Fibroblast of lung (primary cell): ENCODE results near the gene TBC1D5. TPM values are rescaled to one million over a fixed set of nuclear protein-coding genes. Genes with fewer than 3 reads are reported as not detected.

Source experiments
- DNase-seq, 2 donors: peaks; one replicate each; pipeline versions ENCODE4 v3.0.0 to v3.0.0-alpha.2; 2010; ENCODE audit warnings: low read depth in 2 of 2
- H2AFZ ChIP-seq: 2 replicates; pipeline ENCODE4 v1.5.1; 2012; ENCODE audit warnings: low read length, control low read depth, inconsistent platforms
- H3K27ac ChIP-seq: 2 replicates; pipeline ENCODE4 v1.5.1; 2011; ENCODE audit warnings: low read length, control low read depth; ENCODE audit not compliant: insufficient read depth
- H3K27me3 ChIP-seq: 2 replicates; pipeline ENCODE4 v1.5.1; 2011; ENCODE audit warnings: mild to moderate bottlenecking, low read length; ENCODE audit not compliant: control insufficient read depth, insufficient read depth
- H3K36me3 ChIP-seq: 2 replicates; pipeline ENCODE4 v1.5.1; 2011; ENCODE audit warnings: low read length; ENCODE audit not compliant: control insufficient read depth, insufficient read depth
- H3K4me1 ChIP-seq: 2 replicates; pipeline ENCODE4 v1.5.1; 2011; ENCODE audit warnings: low read length; ENCODE audit not compliant: control insufficient read depth, insufficient read depth; ENCODE audit errors: extremely low read depth
- H3K4me2 ChIP-seq: 2 replicates; pipeline ENCODE4 v1.5.1; 2011; ENCODE audit warnings: low read length, control low read depth; ENCODE audit not compliant: insufficient read depth; ENCODE audit errors: extremely low read depth
- H3K4me3 ChIP-seq, 4 experiments: fragments of 200-600 bp in 1 of 4; sonication (generic) in 1 of 4; replicated peaks in 1 of 4; 2 replicates each; pipeline ENCODE4 v1.5.1; 2011 to 2016; ENCODE audit warnings: low read length in 4 of 4, low read depth in 3 of 4, mild to moderate bottlenecking in 3 of 4, control low read depth in 2 of 4, inconsistent platforms in 1 of 4, mixed read lengths in 1 of 4; ENCODE audit not compliant: insufficient read depth in 1 of 4; ENCODE audit errors: control extremely low read depth in 1 of 4
- H3K79me2 ChIP-seq: 2 replicates; pipeline ENCODE4 v1.5.1; 2012; ENCODE audit warnings: mild to moderate bottlenecking, low read length, inconsistent platforms; ENCODE audit not compliant: control insufficient read depth, insufficient read depth
- H3K9ac ChIP-seq: 2 replicates; pipeline ENCODE4 v1.5.1; 2011; ENCODE audit warnings: mild to moderate bottlenecking, low read length, control low read depth; ENCODE audit not compliant: insufficient read depth
- H3K9me3 ChIP-seq: 2 replicates; pipeline ENCODE4 v1.5.1; 2012; ENCODE audit warnings: low read depth, low read length; ENCODE audit not compliant: control insufficient read depth, insufficient read depth
- H4K20me1 ChIP-seq: 2 replicates; pipeline ENCODE4 v1.5.1; 2011; ENCODE audit warnings: low read length; ENCODE audit not compliant: control insufficient read depth, insufficient read depth; ENCODE audit errors: extremely low read depth
- CTCF ChIP-seq, 2 donors: IDR thresholded peaks in 1 of 2; conservative IDR thresholded peaks in 1 of 2; 1 replicate in 1 of 2; 2 replicates in 1 of 2; pipeline ENCODE4 v1.5.1; 2011 to 2012; ENCODE audit warnings: low read length in 2 of 2, control low read depth in 1 of 2, inconsistent platforms in 1 of 2, low read depth in 1 of 2, mild to moderate bottlenecking in 1 of 2
- EZH2 ChIP-seq: IDR thresholded peaks from 2 replicates; pipeline ENCODE4 v1.5.1; 2012; ENCODE audit warnings: low read length, control low read depth, mild to moderate bottlenecking; ENCODE audit errors: missing control alignments
- polyA plus RNA-seq, 2 donors: library from polyadenylated mRNA; depleted of rRNA in 1 of 2; stranded (reverse) in 1 of 2; unstranded in 1 of 2; fragments of >200 nt; gene quantifications; 2 replicates each; pipeline ENCODE4 v1.2.1, GENCODE V29; 2011 to 2012; ENCODE audit warnings: missing spikeins in 1 of 2
- total RNA-seq: library from RNA; depleted of rRNA; stranded (reverse); fragments of >200 nt; gene quantifications from 2 replicates; pipeline ENCODE4 v1.2.1, GENCODE V29; 2014

TBC1D5 gene
- total and polyA plus RNA-seq, 2 donors (not counting 1 experiment from before 2014, with no cell fraction given): 43.6 to 129 TPM

GRCh38 chr3:17179381-17180205 lies 562.8 kb downstream of the TBC1D5 start:
- Histone ChIP-seq H3K79me2 (no peaks in the 10 kb centered on the region), H4K20me1 (no peaks in the 10 kb centered on the region), H3K4me1 (peaks cover 12% of the 10 kb centered on the region), H3K9ac (no peak overlapping the region), H3K4me2 (no peak overlapping the region), H3K36me3 (no peaks in the 10 kb centered on the region), H3K27me3 (no peaks in the 10 kb centered on the region), H3K27ac (no peak overlapping the region), H3K4me3 (no peak overlapping the region), H3K9me3 (no peaks in the 10 kb centered on the region), H2AFZ (no peak overlapping the region)
- TF ChIP-seq EZH2 (no peak), CTCF (conservative IDR thresholded peaks at IDR 0.05 in 1 of 2, IDR thresholded peaks at IDR 0.05 in 1 of 2; ENCODE audit: low read depth in 1 of 2, low read length in 2 of 2) (no peak)
- DNase-seq: peak; percentile 5 to 70

- Histone ChIP-seq H3K4me1 (peaks cover 8% of the 10 kb centered on the region), H2AFZ (no peak overlapping the region), H4K20me1 (no peaks in the 10 kb centered on the region), H3K79me2 (no peaks in the 10 kb centered on the region), H3K36me3 (no peaks in the 10 kb centered on the region), H3K9me3 (no peaks in the 10 kb centered on the region), H3K4me2 (no peak overlapping the region), H3K27ac (no peak overlapping the region), H3K4me3 (no peak overlapping the region), H3K9ac (no peak overlapping the region), H3K27me3 (no peaks in the 10 kb centered on the region)
- TF ChIP-seq CTCF (conservative IDR thresholded peaks at IDR 0.05 in 1 of 2, IDR thresholded peaks at IDR 0.05 in 1 of 2; ENCODE audit: low read depth in 1 of 2, low read length in 2 of 2) (no peak), EZH2 (no peak)
- no peak for DNase-seq
Measured at GRCh38 chr3:17176757-17177156, 565.7 kb downstream of the TBC1D5 start.

GRCh38 chr3:17175187-17175807 lies 567.1 kb downstream of the TBC1D5 start:
- Histone ChIP-seq H3K4me1 (peaks cover 8% of the 10 kb centered on the region), H3K9me3 (no peaks in the 10 kb centered on the region), H2AFZ (no peak overlapping the region), H3K4me2 (no peak overlapping the region), H3K27ac (peak overlapping the region; percentile 5), H3K4me3 (no peak overlapping the region), H3K79me2 (no peaks in the 10 kb centered on the region), H3K36me3 (no peaks in the 10 kb centered on the region), H3K9ac (no peak overlapping the region), H3K27me3 (no peaks in the 10 kb centered on the region), H4K20me1 (no peaks in the 10 kb centered on the region)
- no peak for TF ChIP-seq EZH2
- TF ChIP-seq CTCF (conservative IDR thresholded peaks at IDR 0.05 in 1 of 2, IDR thresholded peaks at IDR 0.05 in 1 of 2; ENCODE audit: low read depth in 1 of 2, low read length in 2 of 2): no peak
- DNase-seq: peak; percentile 90 to 92
